ENCODE measurements around the gene ST3GAL3. TPM values are rescaled to one million over a fixed set of nuclear protein-coding genes. Genes with fewer than 3 reads are reported as not detected.

The ST3GAL3 gene
- total and polyA plus RNA-seq, 10 of the 15 experiments (the other 5 are each of a cell fraction or from before 2014, with no cell fraction given) = 1.2 to 19.3 (median 11.0) TPM

DNA sequence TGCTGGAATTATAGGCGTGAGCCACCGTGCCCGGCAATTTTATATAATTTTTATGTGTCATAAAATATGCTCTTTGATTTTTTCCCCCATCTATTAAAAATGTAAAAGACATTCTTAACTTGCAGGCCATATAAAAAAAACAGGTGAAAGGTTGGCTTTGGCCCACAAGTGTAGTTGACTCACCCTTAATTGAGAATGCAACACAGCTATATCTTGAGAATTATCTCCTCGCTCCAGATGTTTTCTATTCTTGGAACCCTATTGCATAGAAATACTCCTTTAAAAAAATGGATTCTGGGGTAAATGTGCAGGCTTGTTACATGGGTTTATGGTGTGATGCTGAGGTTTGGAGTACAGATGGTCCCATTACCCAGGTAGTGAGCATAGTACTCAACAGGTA, 112.0 kb downstream of the ST3GAL3 start:
- no peaks in the 10 kb centered on the region for H3K27me3 ChIP-seq (replicated peaks in 1 of 2; ENCODE audit: control insufficient read depth in 2 of 2, insufficient read depth in 2 of 2, low read length in 1 of 2)
- CTCF ChIA-PET = interaction anchor here (0.8 to 2.2 kb wide), 4 partner anchors 19 to 83 kb away, joined by 3 to 7 read pairs (median 4); no protein-coding TSS in a partner anchor
- H3K9ac ChIP-seq (ENCODE audit: control insufficient read depth, insufficient read depth, low read length) = no peak overlapping the region
- H3K4me1 ChIP-seq (ENCODE audit: control insufficient read depth, insufficient read depth, low read length) = no peaks in the 10 kb centered on the region
- DNase-seq (ENCODE audit: low read depth, low spot score) (no peak), FAIRE-seq (no peak), ATAC-seq (no peak)
- H3K4me2 ChIP-seq (ENCODE audit: control insufficient read depth, insufficient read depth) = no peak overlapping the region
- TF ChIP-seq STAT3 (IDR thresholded peaks at IDR 0.05; ENCODE audit: low read depth, low read length) (no peak), GABPA (IDR thresholded peaks at IDR 0.05; ENCODE audit: low read depth) (no peak), ESRRA (IDR thresholded peaks at IDR 0.05; ENCODE audit: low read length) (no peak), ETV6 (conservative IDR thresholded peaks at IDR 0.05 in 1 of 2, IDR thresholded peaks at IDR 0.05 in 1 of 2; ENCODE audit: borderline replicate concordance in 1 of 2, low read depth in 1 of 2) (no peak), RB1 (IDR thresholded peaks at IDR 0.05; ENCODE audit: borderline replicate concordance) (no peak), MTA3 (IDR thresholded peaks at IDR 0.05; ENCODE audit: borderline replicate concordance, low read length) (no peak), RAD51 (IDR thresholded peaks at IDR 0.05) (no peak), EP300 (IDR thresholded peaks at IDR 0.05; ENCODE audit: borderline replicate concordance in 1 of 2, control insufficient read depth in 1 of 2, low read depth in 2 of 2, low read length in 2 of 2) (no peak), CBFB (IDR thresholded peaks at IDR 0.05; ENCODE audit: low read depth) (no peak), TBL1XR1 (IDR thresholded peaks at IDR 0.05; ENCODE audit: low read depth, low read length) (no peak), FOXK2 (IDR thresholded peaks at IDR 0.05) (no peak)
- TF ChIP-seq, protein P1, sequence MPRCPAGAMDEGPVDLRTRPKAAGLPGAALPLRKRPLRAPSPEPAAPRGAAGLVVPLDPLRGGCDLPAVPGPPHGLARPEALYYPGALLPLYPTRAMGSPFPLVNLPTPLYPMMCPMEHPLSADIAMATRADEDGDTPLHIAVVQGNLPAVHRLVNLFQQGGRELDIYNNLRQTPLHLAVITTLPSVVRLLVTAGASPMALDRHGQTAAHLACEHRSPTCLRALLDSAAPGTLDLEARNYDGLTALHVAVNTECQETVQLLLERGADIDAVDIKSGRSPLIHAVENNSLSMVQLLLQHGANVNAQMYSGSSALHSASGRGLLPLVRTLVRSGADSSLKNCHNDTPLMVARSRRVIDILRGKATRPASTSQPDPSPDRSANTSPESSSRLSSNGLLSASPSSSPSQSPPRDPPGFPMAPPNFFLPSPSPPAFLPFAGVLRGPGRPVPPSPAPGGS (IDR thresholded peaks at IDR 0.05; ENCODE audit: borderline replicate concordance, insufficient read depth, low read depth, low read length, poor library complexity, severe bottlenecking) = no peak
- TF ChIP-seq, protein P2, sequence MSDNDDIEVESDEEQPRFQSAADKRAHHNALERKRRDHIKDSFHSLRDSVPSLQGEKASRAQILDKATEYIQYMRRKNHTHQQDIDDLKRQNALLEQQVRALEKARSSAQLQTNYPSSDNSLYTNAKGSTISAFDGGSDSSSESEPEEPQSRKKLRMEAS (IDR thresholded peaks at IDR 0.05; ENCODE audit: low read depth, low read length) = no peak
- TF ChIP-seq, protein P3, sequence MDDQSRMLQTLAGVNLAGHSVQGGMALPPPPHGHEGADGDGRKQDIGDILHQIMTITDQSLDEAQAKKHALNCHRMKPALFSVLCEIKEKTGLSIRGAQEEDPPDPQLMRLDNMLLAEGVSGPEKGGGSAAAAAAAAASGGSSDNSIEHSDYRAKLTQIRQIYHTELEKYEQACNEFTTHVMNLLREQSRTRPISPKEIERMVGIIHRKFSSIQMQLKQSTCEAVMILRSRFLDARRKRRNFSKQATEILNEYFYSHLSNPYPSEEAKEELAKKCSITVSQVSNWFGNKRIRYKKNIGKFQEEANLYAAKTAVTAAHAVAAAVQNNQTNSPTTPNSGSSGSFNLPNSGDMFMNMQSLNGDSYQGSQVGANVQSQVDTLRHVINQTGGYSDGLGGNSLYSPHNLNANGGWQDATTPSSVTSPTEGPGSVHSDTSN (IDR thresholded peaks at IDR 0.05; ENCODE audit: insufficient replicate concordance, low read depth, low read length) = no peak
- TF ChIP-seq, protein P4, sequence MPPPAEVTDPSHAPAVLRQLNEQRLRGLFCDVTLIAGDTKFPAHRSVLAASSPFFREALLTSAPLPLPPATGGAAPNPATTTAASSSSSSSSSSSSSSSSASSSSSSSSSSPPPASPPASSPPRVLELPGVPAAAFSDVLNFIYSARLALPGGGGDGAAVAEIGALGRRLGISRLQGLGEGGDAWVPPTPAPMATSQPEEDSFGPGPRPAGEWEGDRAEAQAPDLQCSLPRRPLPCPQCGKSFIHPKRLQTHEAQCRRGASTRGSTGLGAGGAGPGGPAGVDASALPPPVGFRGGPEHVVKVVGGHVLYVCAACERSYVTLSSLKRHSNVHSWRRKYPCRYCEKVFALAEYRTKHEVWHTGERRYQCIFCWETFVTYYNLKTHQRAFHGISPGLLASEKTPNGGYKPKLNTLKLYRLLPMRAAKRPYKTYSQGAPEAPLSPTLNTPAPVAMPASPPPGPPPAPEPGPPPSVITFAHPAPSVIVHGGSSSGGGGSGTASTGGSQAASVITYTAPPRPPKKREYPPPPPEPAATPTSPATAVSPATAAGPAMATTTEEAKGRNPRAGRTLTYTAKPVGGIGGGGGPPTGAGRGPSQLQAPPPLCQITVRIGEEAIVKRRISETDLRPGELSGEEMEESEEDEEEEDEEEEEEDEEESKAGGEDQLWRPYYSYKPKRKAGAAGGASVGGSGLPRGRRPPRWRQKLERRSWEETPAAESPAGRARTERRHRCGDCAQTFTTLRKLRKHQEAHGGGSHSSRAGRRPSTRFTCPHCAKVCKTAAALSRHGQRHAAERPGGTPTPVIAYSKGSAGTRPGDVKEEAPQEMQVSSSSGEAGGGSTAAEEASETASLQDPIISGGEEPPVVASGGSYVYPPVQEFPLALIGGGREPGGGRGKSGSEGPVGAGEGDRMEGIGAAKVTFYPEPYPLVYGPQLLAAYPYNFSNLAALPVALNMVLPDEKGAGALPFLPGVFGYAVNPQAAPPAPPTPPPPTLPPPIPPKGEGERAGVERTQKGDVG (CRISPR knock-in tag; IDR thresholded peaks at IDR 0.05) = no peak
- WGBS (ENCODE audit: insufficient coverage, insufficient replicate concordance, low lambda C conversion rate, missing lambda C conversion rate) = 96% methylated on average over 4 of the region's 4 CpGs
- POLR2A ChIA-PET = no interaction called here
- in situ Hi-C loops (cut with MboI) = no loop called here
- H3K9me3 ChIP-seq (replicated peaks; ENCODE audit: control insufficient read depth, insufficient read depth, low read length) = peaks cover 5% of the 10 kb centered on the region
- no peak overlapping the region for H3K27ac ChIP-seq (ENCODE audit: control insufficient read depth, insufficient read depth)
- no peaks in the 10 kb centered on the region for H3K79me2 ChIP-seq (ENCODE audit: control insufficient read depth, insufficient read depth, low read length)
- no peaks in the 10 kb centered on the region for H4K20me1 ChIP-seq (ENCODE audit: control insufficient read depth, insufficient read depth)
- no TSS peak for BruUV-seq (replicated peaks)
- H3K4me3 ChIP-seq = no peak overlapping the region
- H3K36me3 ChIP-seq (ENCODE audit: control insufficient read depth in 2 of 2, insufficient read depth in 2 of 2, low read length in 1 of 2) = peaks cover 0 to 3% of the 10 kb centered on the region in 2 experiments; a peak in 1 of 4 replicates
- RAD21 ChIA-PET (ENCODE audit: unreplicated experiment) = no interaction called here
- no peak overlapping the region for H2AFZ ChIP-seq (ENCODE audit: control insufficient read depth, low read depth, low read length)
- intact Hi-C loops (cut with micrococcal nuclease; ENCODE audit: unreplicated experiment) = no loop called here
- SMC1A ChIA-PET (ENCODE audit: uncharacterized antibody, unreplicated experiment) = interaction anchor here (1.2 to 1.7 kb wide), 3 partner anchors 10 to 16 kb away, joined by 3 read pairs; no protein-coding TSS in a partner anchor

Data from GM12878 (cell line).